GM12878 (cell line): Measurements from ENCODE around the gene PIK3C3.

Experiments used
- TF ChIP-seq, protein P1 (sequence below), 3 experiments: IDR thresholded peaks in 2 of 3; conservative IDR thresholded peaks in 1 of 3; 2 replicates each; pipeline ENCODE4 v1.5.1; 2011; ENCODE audit warnings: low read depth in 3 of 3, low read length in 3 of 3, mild to moderate bottlenecking in 3 of 3, control low read depth in 2 of 3, moderate library complexity in 2 of 3, inconsistent platforms in 1 of 3, mixed read lengths in 1 of 3; ENCODE audit not compliant: control insufficient read depth in 2 of 3, insufficient read depth in 1 of 3; ENCODE audit errors: extremely low read depth in 1 of 3
- TF ChIP-seq, protein P2 (sequence below): IDR thresholded peaks from 2 replicates; pipeline ENCODE4 v1.6.1; 2012; ENCODE audit warnings: mild to moderate bottlenecking, low read depth, low read length

DNA sequence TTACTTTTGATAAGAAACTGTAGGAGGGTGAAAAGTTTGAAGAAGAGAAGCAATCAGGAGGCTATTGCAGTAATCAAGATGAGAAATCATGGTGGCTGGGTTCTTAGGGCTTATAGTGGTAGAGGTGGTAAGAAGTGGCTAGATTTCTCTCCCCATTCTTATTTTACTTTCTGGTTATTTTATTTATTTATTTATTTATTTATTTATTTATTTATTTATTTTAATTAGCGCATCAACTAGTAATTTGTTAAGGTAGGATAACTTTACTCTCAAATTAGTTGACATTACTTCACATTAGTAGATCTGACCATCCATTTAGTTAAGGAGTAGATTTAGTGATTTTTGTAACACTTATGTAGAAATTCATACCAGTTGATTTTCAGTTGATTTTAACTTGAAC is 77.4 kb downstream of the PIK3C3 start:
- TF ChIP-seq, protein P1, sequence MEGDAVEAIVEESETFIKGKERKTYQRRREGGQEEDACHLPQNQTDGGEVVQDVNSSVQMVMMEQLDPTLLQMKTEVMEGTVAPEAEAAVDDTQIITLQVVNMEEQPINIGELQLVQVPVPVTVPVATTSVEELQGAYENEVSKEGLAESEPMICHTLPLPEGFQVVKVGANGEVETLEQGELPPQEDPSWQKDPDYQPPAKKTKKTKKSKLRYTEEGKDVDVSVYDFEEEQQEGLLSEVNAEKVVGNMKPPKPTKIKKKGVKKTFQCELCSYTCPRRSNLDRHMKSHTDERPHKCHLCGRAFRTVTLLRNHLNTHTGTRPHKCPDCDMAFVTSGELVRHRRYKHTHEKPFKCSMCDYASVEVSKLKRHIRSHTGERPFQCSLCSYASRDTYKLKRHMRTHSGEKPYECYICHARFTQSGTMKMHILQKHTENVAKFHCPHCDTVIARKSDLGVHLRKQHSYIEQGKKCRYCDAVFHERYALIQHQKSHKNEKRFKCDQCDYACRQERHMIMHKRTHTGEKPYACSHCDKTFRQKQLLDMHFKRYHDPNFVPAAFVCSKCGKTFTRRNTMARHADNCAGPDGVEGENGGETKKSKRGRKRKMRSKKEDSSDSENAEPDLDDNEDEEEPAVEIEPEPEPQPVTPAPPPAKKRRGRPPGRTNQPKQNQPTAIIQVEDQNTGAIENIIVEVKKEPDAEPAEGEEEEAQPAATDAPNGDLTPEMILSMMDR (IDR thresholded peaks at IDR 0.05 in 2 of 3, conservative IDR thresholded peaks at IDR 0.05 in 1 of 3; ENCODE audit: control insufficient read depth in 2 of 3, extremely low read depth in 1 of 3, insufficient read depth in 1 of 3, low read depth in 3 of 3, low read length in 3 of 3) = no peak
- TF ChIP-seq, protein P2, sequence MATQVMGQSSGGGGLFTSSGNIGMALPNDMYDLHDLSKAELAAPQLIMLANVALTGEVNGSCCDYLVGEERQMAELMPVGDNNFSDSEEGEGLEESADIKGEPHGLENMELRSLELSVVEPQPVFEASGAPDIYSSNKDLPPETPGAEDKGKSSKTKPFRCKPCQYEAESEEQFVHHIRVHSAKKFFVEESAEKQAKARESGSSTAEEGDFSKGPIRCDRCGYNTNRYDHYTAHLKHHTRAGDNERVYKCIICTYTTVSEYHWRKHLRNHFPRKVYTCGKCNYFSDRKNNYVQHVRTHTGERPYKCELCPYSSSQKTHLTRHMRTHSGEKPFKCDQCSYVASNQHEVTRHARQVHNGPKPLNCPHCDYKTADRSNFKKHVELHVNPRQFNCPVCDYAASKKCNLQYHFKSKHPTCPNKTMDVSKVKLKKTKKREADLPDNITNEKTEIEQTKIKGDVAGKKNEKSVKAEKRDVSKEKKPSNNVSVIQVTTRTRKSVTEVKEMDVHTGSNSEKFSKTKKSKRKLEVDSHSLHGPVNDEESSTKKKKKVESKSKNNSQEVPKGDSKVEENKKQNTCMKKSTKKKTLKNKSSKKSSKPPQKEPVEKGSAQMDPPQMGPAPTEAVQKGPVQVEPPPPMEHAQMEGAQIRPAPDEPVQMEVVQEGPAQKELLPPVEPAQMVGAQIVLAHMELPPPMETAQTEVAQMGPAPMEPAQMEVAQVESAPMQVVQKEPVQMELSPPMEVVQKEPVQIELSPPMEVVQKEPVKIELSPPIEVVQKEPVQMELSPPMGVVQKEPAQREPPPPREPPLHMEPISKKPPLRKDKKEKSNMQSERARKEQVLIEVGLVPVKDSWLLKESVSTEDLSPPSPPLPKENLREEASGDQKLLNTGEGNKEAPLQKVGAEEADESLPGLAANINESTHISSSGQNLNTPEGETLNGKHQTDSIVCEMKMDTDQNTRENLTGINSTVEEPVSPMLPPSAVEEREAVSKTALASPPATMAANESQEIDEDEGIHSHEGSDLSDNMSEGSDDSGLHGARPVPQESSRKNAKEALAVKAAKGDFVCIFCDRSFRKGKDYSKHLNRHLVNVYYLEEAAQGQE = no peak
